Measurements from ENCODE around the gene MVB12B. TPM values are rescaled to one million over a fixed set of nuclear protein-coding genes. Genes with fewer than 3 reads are reported as not detected.
A peak's percentile ranks its signal among the peaks of the same experiment; 100 is the strongest.

Gene MVB12B
- total and polyA plus RNA-seq, 2 donors from 2014 or later = 4.5 to 12.3 TPM

DNA sequence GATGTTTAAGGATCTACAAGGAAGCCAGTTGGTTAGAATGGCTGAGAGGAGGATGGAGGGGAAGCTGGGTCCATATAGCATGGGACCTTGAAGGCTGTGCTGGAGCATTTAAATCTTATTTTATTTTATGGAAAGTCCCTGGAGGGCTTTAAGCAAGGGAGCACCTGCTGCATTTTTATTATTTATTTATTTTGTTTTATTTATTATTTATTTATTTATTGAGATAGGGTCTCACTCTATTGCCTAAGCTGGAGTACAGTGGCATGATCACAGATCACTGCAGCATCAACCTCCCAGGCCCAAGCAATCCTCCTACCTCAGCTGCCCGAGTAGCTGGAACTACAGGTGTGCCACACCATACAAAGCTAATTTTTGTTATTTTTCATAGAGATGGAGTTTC is 4.9 kb upstream of the MVB12B start:
- no peak overlapping the region for H3K27ac ChIP-seq (ENCODE audit: low read depth in 2 of 2, low read length in 2 of 2)
- H3K9ac ChIP-seq (ENCODE audit: low read length in 3 of 3) = no peak overlapping the region
- H3K36me3 ChIP-seq (ENCODE audit: control insufficient read depth in 2 of 3, insufficient read depth in 3 of 3, low read length in 3 of 3) = no peaks in the 10 kb centered on the region
- intact Hi-C loops (cut with DNase I) = no loop called here
- H3K4me1 ChIP-seq (ENCODE audit: control insufficient read depth in 2 of 3, insufficient read depth in 2 of 3, low read depth in 1 of 3, low read length in 3 of 3) = peaks cover 0 to 5% (median 0%) of the 10 kb centered on the region in 3 donors
- no peak for DNase-seq
- H3K9me3 ChIP-seq (ENCODE audit: control insufficient read depth in 2 of 3, insufficient read depth in 1 of 3, low read length in 3 of 3) = no peaks in the 10 kb centered on the region
- no peak for FAIRE-seq
- H3K27me3 ChIP-seq (ENCODE audit: control insufficient read depth, insufficient read depth, low read length) = no peaks in the 10 kb centered on the region
- H3K4me3 ChIP-seq (ENCODE audit: low read length in 3 of 3) = no peak overlapping the region
- TF ChIP-seq, protein P1, sequence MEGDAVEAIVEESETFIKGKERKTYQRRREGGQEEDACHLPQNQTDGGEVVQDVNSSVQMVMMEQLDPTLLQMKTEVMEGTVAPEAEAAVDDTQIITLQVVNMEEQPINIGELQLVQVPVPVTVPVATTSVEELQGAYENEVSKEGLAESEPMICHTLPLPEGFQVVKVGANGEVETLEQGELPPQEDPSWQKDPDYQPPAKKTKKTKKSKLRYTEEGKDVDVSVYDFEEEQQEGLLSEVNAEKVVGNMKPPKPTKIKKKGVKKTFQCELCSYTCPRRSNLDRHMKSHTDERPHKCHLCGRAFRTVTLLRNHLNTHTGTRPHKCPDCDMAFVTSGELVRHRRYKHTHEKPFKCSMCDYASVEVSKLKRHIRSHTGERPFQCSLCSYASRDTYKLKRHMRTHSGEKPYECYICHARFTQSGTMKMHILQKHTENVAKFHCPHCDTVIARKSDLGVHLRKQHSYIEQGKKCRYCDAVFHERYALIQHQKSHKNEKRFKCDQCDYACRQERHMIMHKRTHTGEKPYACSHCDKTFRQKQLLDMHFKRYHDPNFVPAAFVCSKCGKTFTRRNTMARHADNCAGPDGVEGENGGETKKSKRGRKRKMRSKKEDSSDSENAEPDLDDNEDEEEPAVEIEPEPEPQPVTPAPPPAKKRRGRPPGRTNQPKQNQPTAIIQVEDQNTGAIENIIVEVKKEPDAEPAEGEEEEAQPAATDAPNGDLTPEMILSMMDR (IDR thresholded peaks at IDR 0.05; ENCODE audit: borderline replicate concordance, extremely low read depth, insufficient read depth) = no peak

DNA sequence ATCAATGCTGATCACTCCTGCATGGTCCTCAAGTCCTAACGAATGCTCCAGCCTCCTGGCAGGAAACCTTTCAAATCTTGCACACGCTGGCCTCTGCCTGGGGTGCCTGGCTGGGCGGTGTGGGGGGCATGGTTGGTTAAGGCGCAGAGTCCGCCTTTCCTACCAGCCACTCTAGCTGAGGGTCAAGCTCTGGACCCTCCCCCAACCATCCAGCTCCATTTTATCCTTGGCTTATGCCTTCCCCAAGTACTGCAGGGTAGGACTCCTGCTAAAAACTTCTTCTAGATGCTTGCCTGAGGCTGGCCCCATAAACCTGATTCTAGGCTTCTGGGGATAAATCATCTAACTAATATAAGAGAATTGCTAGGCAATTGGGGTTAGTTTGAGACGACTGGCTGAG is 808 bp upstream of the MVB12B start:
- TF ChIP-seq, protein P1 (IDR thresholded peaks at IDR 0.05; ENCODE audit: borderline replicate concordance, extremely low read depth, insufficient read depth) = no peak
- Histone ChIP-seq H3K4me3 (ENCODE audit: low read length in 3 of 3) (peak overlapping the region in 2 of 3 donors; percentile 41 to 52), H3K9me3 (ENCODE audit: control insufficient read depth in 2 of 3, insufficient read depth in 1 of 3, low read length in 3 of 3) (no peaks in the 10 kb centered on the region), H3K36me3 (ENCODE audit: control insufficient read depth in 2 of 3, insufficient read depth in 3 of 3, low read length in 3 of 3) (no peaks in the 10 kb centered on the region), H3K27me3 (ENCODE audit: control insufficient read depth, insufficient read depth, low read length) (no peaks in the 10 kb centered on the region), H3K27ac (ENCODE audit: low read depth in 2 of 2, low read length in 2 of 2) (peak overlapping the region in 1 of 2 donors; percentile 53), H3K9ac (ENCODE audit: low read length in 3 of 3) (peak overlapping the region in 1 of 3 donors; percentile 69), H3K4me1 (ENCODE audit: control insufficient read depth in 2 of 3, insufficient read depth in 2 of 3, low read depth in 1 of 3, low read length in 3 of 3) (peaks cover 3 to 11% (median 5%) of the 10 kb centered on the region in 3 donors)
- intact Hi-C loops (cut with DNase I) = no loop called here
- FAIRE-seq = no peak
- peak in 2 of 5 donors; percentile 59 to 67 for DNase-seq

DNA sequence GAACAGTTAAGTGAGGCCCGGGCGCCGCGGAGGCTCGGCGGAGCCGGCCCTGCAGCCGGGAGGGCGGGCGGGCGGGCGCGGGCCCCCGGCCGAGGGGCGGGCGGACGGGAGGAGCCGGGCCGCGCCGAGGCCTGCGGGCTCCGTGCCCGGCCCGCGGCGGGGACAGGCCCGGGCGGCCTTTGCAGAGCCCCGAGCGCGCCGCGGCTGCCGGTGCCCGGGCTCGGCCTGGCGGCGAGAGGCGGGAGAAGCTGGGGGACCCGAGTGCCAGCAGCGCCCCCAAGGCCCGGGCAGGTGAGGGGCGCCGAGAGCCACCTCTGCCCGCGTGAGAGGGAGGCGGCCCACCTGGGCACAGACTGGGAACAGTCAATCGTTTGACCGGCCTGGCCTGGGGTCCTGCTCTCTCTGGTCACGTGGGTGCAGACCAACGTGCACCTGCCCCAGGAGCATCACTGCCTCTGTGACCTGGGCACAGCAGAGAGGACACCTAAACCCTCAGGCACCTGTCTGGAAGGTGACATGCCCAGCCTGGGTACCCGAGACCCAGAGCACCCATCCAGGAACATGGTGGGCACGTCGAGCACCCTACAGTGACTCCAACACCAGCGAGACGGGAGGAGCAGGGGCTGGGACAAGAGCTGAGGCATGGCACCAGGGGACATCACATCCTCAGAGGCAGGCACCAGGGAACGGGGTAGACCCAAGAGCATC is 531 bp downstream of the MVB12B start:
- H3K9ac ChIP-seq (ENCODE audit: low read length in 3 of 3) = peak overlapping the region; percentile 26 to 80 (median 75)
- DNase-seq = peak in 2 of 5 donors; percentile 74 to 76
- peak overlapping the region; percentile 54 to 74 (median 60) for H3K4me3 ChIP-seq (ENCODE audit: low read length in 3 of 3)
- H3K27ac ChIP-seq (ENCODE audit: low read depth in 2 of 2, low read length in 2 of 2) = no peak overlapping the region
- H3K36me3 ChIP-seq (ENCODE audit: control insufficient read depth in 2 of 3, insufficient read depth in 3 of 3, low read length in 3 of 3) = no peaks in the 10 kb centered on the region
- H3K27me3 ChIP-seq (ENCODE audit: control insufficient read depth, insufficient read depth, low read length) = no peaks in the 10 kb centered on the region
- intact Hi-C loops (cut with DNase I) = no loop called here
- TF ChIP-seq, protein P1 (IDR thresholded peaks at IDR 0.05; ENCODE audit: borderline replicate concordance, extremely low read depth, insufficient read depth) = no peak
- H3K9me3 ChIP-seq (ENCODE audit: control insufficient read depth in 2 of 3, insufficient read depth in 1 of 3, low read length in 3 of 3) = no peaks in the 10 kb centered on the region
- peaks cover 3 to 13% (median 5%) of the 10 kb centered on the region in 3 donors for H3K4me1 ChIP-seq (ENCODE audit: control insufficient read depth in 2 of 3, insufficient read depth in 2 of 3, low read depth in 1 of 3, low read length in 3 of 3)
- FAIRE-seq = no peak

All from kidney (tissue), 14 donors.